HG03354 (cell line): ENCODE results near the gene RARB.

Source experiments
- ATAC-seq: cut with Tn5 transposase; IDR thresholded peaks from one replicate; pipeline ENCODE4 v1.9.1; 2021; ENCODE audit warnings: mild to moderate bottlenecking; ENCODE audit not compliant: unreplicated experiment, poor library complexity, severe bottlenecking

Gene RARB

DNA sequence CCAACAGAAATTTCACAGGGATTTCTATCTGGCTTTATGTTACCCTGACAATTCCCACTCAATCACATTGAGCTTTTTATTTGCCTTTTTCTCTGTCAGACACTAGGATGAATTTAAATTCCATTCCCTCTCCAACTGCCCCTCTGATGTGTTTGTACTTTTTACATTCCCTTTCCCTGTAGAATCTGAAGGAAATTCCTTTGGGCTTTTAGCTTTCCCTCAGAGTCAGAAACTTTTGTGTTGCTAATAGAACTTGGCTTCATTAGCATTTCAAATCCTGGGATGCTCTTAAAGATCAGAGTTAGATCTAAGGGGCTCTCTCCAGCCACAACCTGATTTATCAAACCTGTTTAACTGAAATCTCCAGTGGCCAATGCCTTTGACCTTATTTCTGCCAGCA lies 7.9 kb upstream of the RARB start:
- ATAC-seq, result no peak

DNA sequence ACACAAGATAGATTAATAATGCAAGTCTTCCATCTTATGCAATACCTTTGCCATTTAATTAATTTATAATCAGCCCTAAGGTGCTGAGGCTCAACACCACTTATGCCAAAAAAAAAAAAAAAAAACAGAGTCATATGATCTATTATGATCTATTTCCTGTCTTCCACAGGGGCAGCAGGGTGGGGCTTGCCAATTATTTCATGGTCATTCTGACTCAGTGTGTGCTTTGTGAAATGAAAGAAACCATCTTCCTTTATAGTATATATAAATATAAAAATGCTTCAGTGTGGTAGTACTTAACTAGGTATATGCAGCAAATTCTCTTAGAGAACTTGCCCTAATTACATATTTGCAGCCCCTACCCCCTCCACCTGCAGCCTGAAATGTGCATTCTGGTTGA lies 7.2 kb upstream of the RARB start:
- ATAC-seq, result no peak

DNA sequence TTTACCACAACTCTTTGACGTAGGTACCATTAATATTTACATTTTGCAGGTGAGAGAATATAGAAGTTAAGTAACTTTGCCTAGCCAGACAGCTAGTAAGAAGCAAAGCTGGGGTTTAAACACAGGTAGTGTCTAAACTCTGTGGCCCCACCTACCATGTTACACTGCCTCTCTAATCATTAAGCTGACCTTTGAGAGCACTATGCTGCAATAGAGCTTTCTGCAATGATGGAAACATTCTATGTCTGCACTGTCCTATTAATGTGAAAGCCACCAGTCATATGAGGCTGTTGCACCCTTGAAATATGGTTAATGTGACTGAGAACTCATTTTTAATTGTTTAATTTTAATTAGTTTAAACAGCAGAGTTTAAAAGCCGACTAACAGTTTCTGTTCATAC lies 6.3 kb upstream of the RARB start:
- ATAC-seq, result no peak

DNA sequence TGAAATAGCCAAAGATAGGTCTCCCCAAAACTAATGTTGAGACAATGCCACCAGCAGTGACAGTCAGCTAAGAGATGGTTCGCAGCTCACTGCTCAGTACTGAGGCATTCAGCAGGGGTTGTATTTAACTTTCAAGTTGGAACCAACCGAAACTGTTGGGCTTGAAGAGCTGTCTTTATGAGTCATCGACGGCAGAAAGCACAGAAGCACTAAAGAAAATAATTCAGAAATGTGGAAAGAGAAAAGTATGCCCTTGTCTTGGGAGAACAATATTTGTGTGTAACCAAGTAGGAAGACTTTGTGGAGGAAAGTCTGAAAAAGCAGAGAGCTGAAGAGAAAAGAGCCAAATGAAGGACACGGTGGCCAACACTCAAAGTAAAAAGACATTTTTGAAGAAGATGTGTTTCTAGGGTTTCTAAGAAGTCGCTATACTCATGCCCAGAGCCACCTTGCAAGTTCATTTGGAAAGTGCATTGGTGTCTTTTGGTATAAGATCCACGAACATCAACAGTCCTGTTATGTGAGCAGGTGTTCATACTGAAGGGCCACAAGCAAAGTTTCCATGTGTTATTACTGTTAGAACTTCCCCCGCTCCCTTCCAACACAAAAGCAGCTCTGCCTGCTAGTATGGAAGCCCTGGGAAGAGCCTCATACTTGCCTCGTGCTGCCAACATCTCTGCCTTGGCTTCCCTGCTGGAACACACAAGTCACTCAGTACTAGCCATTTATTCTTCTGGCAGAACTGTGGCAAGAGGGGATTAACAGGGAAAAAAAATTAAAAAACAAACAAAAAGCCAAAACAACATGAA lies 4.1 kb upstream of the RARB start:
- no peak for ATAC-seq

DNA sequence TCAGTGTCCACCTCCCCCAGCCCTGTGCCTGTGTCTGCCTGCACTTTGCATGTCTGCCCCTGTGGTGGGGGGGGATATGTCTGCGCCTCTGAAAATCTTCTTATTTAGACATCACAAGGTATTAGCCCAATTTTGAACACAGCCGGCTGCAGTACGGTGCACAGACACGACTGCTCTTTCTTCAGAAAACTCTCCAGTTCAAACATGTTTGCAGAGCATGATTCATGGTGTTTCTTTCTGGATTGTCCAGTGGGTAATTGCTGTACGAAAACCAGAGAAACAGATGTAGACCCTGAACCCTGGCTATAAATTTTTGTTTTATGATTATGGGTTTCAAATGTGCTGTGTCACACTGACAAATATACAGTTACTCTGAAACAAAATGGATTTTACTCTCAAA lies 3.4 kb upstream of the RARB start:
- no peak for ATAC-seq

DNA sequence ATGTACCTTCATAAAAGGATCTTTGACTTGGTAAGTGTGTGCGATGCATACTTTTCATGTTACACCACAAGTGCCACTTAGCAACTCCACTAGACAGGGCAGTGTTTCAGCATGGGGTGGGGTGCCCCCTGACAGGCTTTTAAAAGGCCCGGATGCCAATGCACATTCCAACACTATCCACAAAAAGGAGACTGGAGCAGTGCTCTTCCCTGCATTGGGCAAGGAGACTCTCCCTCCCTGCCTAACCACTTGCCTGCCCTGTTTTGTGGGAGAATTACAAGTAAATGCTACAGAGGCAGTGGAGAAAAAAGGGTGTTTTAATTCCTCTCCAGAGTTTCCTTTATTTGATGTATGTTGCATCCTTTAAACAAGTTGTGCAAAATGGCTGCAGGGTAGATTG lies 1.7 kb upstream of the RARB start:
- ATAC-seq, result no peak

DNA sequence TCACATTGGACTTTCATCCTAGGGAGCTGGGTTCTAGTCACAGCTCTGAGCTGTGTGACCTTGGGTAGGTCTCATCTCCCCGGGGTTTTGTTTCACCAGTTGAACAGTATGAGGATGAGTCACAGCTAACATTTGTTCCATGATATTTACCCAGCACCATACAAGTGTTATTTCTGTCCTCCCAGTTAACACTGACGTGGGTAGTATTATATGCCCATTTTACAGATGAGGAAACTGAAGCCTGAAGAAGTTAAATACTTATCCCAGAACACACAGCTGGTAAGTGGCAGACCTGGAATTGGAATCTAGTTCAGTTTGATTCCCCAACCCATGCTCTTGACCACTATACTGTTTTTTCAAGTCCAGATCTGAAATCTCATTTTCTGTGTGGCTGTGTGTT lies 908 bp upstream of the RARB start:
- no peak for ATAC-seq

DNA sequence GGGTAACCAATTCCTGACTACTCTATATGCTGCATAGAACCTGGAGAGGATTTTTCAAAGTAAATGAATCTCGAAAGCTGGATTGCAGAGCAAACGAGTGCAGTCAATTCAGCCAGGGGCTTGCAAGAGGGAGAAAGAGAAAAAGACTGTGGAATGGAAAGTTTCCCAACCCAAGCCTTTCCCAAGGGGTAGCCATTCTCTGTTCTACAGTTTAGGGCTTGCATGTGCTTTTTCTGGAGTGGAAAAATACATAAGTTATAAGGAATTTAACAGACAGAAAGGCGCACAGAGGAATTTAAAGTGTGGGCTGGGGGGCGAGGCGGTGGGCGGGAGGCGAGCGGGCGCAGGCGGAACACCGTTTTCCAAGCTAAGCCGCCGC lies 511 bp upstream of the RARB start:
- ATAC-seq, result no peak

DNA sequence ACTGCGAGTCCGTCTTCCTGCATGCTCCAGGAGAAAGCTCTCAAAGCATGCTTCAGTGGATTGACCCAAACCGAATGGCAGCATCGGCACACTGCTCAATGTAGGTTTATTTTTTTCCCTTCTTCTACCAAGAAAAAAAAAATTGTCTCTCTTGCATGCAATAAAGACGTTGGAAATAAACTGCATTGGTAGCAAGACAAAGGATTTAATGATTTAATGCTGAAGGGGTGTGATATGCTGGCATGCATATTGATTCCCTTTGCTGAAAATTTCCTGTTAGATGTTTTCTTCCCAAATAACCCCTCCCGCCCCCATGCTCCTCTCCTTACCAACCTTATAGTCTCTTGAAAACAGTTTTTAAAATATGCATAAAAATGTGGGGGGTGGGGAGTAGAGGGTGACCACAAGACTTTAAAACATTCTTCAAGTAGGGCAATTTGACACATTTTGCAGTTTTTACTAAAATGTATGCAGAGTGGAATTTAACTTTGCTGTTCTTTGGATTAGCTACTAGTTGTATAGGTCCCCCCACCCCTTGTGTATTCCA lies 799 bp downstream of the RARB start:
- ATAC-seq, result no peak

DNA sequence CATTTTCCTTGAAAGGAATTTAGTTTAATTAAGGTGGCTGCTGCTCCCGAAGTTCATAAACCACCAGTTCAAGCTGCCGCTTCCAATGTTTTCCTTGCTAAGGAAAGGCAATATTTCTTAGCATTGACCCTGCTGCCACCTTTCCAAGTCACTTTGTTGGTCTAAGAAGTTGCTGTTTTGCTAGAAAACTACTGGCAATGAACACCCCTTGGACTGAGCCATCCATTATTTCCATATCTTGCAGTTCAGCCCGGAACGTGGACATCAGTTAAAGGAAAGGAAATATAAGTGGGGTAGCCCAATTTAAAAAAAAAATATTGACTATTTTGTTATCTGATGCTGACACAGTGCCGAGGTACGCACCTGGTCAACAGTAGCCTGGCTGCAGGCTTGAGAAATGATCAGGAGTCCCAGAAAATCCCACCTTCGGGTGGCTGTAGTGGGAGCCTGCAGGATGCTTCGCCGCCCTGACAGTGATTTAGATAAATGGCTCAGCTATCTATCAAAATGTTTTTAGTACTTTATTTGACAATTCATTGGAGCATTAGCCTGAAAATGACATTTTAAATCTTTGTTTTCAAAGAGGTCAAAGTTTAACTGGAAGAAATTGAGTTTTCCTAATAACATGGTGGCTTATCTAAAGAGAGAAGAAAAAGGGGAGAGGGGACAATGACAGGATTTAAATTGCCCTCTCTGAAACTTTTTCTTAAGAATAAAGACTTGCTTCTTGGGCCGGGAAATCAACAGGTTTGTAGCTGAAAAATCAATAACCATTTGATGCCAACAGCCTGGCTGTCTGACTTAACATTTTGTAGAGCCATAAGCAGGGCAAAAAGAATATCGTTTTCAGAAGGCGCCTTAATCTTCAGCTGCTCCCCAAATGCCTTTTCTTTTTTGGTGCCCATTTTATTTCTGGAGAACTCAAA lies 1.6 kb downstream of the RARB start:
- no peak for ATAC-seq

DNA sequence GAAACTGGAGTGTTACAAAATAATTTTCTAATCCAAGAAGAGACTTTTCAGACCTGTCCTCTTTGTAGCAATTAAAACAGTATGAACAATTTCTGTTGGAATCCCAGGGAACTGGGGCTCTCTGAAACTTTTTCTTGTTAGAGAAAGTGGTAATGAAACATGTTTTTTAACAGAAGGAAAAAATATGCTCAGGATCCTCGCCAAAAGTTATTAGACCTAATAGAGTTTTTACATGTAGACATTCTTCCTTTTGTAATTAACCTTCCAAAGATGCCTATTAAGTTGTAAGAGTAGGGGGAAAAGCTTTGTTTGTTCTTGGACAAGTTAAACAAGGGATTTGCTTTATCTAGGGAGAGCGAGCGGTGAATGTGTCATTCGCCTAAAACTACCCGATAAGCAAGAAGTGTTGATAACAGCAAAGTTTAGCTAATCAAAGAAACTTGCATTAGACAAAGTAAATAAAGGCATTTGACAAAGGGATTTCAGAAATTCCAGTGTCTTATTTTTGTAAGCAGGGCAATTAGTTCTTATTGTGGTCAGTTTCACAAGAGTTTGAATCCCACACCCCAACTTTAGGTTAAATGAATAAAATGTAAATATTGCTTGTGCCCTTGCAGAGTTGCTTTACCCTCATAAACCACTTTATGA lies 2.3 kb downstream of the RARB start:
- ATAC-seq, result no peak

DNA sequence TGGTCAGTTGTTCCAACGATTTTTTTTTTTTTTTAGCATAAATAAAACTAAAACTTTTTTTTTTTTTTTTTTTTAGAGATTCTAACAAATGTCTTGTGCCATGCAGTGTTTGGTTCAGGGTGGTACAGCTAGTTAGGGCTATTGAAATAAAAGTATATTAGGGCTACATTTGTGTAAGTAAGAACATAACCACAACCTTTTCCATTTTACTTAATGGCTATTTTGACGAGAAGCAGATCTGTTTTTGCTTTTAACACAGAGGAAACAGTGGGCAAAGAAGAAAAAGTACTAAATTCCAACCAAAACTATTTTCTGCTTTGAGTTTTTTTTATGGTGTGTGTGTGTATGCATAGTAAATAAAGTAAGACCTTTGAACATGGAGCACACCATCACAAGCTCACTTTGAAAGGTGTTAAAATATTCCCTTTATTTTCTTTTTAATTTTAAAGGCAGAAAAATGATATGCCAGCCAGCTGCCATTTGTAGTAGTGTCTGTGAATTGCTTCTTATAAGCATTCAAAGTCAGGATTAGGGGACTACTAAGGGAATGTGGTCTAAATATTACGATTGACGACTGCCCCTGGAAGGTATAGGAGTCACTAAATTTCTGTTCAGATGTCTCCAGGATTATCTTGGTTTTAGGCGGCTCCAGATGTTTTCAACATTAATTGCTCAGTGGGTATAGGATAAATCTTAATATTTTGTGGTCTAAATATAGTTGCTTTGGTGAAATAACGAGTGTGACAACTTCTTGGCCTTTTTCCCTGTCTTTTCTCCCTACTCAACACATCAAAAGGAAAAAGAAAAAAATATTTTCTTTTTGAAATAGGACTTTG lies 3.1 kb downstream of the RARB start:
- ATAC-seq, result no peak

DNA sequence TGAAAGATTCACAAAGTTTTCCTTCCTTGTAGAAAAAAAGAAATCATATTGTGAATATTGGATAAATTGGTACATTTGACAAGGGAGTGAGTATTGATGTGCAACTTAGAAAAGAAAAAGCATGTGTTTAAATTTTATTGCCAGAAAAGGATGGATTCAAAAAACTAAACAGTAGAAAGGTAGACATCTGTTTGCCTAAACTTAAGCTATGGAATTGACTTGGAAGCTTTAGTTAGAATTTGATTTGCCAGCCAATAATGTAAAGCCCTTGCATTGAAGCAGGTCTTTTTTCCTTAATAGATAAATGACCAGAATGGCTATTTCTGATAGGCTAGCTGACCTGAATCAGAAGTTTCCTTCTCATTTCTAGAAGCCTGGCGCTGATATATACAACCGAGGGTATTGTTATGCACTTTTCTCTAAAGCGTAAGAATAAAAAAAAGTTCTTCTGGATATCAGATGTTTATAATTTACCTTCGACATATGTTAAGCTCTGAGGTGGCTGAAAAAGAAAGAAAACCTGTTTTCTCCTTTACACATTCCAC lies 4.2 kb downstream of the RARB start:
- ATAC-seq, result no peak

DNA sequence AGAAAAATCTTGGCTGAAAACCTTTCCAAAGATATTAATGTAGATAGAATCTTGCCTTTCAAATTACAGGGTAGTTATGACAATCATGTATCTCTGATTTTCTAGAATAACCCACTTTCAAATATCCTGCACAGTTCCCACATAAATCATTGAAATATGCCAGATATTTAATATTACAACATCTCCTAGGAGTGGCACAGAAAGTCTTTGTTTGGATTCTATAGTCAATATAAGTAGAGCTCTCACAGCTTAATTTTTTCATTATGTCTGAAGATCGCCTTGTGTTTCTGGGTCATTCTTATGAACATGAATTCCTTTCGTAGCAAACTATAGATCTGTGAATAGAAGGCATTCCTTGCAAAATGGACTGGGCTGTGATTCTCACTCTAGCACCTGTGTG lies 5.0 kb downstream of the RARB start:
- no peak for ATAC-seq

DNA sequence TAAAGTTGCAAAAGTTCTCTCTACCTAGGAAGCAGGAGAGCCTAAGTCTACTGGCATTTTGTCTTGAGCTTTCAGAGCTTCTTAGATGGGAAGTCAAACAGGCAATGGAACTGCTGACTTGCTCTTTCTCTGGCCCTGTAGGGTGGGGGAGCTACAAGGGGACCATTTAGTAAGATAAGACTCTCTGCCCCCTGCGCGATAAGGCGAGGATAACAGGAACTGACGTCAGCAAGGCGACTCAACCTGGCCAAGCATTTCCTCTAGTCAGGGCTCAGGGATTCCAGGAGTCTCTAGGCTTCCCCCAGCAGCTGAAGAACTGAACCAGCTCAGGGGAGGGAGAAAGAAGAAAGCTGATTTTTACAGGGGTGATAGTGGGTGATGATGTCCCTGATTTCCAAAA lies 5.8 kb downstream of the RARB start:
- no peak for ATAC-seq

DNA sequence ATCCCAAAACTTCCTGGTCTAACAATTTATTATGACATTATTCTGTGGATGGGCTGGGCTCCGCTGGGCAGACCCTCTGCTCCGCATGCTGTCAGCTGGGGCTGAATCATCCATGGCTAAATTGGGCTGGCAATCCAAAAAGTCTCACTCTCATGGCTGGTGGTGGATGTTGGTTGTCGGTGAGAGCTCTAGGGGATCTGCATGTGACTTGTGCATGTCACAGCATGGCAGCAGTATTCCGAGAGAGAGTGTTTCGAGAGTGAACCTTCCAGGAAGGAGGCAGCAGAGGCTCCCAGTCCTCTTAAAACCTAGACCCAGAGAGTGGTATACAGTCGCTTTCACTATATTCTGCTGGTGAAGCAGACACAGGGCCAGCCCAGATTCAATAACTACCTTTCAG lies 9.9 kb downstream of the RARB start:
- ATAC-seq, result no peak

DNA sequence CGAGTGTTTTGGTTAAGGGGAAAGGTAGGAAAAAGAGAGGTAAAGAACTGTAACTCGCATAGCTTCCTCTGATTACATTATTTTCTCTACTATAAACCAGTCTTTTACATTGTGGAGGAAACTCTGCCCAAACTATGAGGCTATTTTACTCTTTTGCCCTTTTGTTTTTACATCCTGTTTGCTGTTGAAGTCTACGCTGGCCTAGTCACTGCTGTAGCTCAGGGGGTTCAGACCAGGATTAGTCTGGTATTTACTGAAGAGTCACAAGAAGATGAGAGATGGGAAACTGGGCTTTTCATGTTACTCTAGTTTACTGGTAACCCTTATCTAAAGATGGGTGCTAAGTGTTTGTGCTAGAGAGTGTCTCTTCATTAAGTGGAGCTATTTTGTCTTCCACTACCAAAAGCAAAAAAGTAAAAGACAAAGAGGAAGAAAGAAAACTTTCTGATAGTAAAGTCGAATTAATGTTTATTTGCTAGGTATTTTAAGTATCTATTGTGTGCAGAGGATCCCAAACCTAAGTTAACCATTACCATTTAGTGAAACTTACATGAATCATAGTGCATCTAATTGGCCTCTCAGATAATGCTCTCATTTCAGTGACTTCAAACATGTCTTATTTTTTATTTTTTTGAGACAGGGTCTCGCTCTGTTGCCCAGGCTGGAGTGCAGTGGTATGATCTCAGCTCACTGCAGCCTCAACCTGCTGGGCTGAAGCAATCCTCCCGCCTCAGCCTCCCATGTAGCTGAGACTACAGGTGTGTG lies 10.9 kb downstream of the RARB start:
- no peak for ATAC-seq

DNA sequence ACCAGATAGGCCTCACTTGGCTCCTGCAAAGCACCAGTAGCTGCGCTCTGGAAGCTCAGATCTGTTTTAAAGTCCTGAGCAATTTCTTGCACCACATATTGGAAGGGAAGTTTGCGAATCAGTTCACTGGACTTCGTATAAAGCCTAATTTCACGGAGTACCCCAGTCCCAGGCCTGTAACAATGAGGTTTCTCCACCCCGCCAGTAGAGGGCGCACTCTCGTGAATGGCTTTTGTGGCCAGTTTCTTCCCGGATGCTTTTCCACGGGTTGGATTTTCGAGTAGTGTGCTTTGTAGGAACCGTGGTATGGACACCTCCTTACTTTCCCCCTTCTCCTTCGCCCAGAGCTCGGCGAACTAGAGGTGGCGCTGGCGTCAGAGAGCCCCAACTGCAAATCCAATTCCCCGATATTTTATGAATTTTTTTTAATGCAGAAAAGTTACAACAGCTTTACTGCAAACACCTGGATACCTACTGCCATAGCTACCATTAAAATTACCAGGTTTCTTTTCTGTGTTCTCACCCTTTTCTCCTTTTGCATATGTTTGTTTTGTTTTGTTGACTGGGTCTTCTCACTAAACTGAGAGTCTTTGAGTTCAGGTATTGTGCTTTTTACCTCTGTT lies 13.3 kb downstream of the RARB start:
- ATAC-seq, result no peak
